Transverse colon (tissue), 4 donors: ENCODE results near the gene LILRA5.

Experiments
- CTCF ChIP-seq, 5 experiments: fragments of 200-600 bp in 3 of 5; fragments of 450-650 bp in 2 of 5; sonication (generic) in 3 of 5; IDR thresholded peaks; 1 replicate in 2 of 5; 2 replicates in 3 of 5; pipeline ENCODE4 v1.5.1; 2016 to 2017; ENCODE audit warnings: antibody characterized with exemption in 5 of 5, inconsistent platforms in 3 of 5, mild to moderate bottlenecking in 2 of 5, moderate library complexity in 1 of 5
- POLR2A ChIP-seq: fragments of 450-650 bp; IDR thresholded peaks from one replicate; pipeline ENCODE4 v1.6.1; 2016; ENCODE audit warnings: antibody characterized with exemption, mild to moderate bottlenecking, moderate library complexity
- POLR2AphosphoS5 ChIP-seq, 3 donors: sonication (generic); formaldehyde crosslinking; IDR thresholded peaks; one replicate each; pipeline ENCODE4 v1.6.1; 2016; ENCODE audit warnings: antibody characterized with exemption in 3 of 3

GRCh38 chr19:54298357-54299125 lies 14.4 kb downstream of the LILRA5 start:
- no peak for TF ChIP-seq CTCF (IDR thresholded peaks at IDR 0.05)
- TF ChIP-seq POLR2A, result no peak
- no peak for TF ChIP-seq POLR2AphosphoS5 (IDR thresholded peaks at IDR 0.05)
